ENCODE measurements around the gene ARSJ.
"Not testable (repeated sequence)": the region's sequence is repeated elsewhere in the genome, so short reads cannot be mapped to it uniquely, and the experiment has no call there.

Gene ARSJ

GRCh38 chr4:113979148-113979904, at the start of gene ARSJ:
TSS of gene ARSJ (minus strand) at chr4:113979647. CDS start at chr4:113978834, 813 bp downstream.
- DNase-seq = no peak

GRCh38 chr4:114028071-114028470, 48.6 kb upstream of the ARSJ start:
- no peak for DNase-seq

- no peak for DNase-seq
Measured at GRCh38 chr4:114027596-114027995, 48.1 kb upstream of the ARSJ start.

- DNase-seq = no peak
Measured at GRCh38 chr4:114026447-114026846, 47.0 kb upstream of the ARSJ start.

- DNase-seq = no peak
Measured at GRCh38 chr4:114025176-114025777, 45.8 kb upstream of the ARSJ start.

GRCh38 chr4:114021451-114021850, 42.0 kb upstream of the ARSJ start:
- DNase-seq = no peak

GRCh38 chr4:114019969-114020358, 40.5 kb upstream of the ARSJ start:
- DNase-seq = no peak

GRCh38 chr4:114019276-114019968, 40.0 kb upstream of the ARSJ start:
- no peak for DNase-seq

GRCh38 chr4:114017120-114017917, 37.9 kb upstream of the ARSJ start:
- no peak for DNase-seq

- no peak for DNase-seq
Measured at GRCh38 chr4:114015444-114015899, 36.0 kb upstream of the ARSJ start.

- DNase-seq = not testable (repeated sequence)
Measured at GRCh38 chr4:114013201-114013600, 33.8 kb upstream of the ARSJ start.

- DNase-seq = no peak
Measured at GRCh38 chr4:114012749-114013148, 33.3 kb upstream of the ARSJ start.

GRCh38 chr4:114005569-114006442, 26.4 kb upstream of the ARSJ start:
- DNase-seq = no peak

GRCh38 chr4:114004483-114005226, 25.2 kb upstream of the ARSJ start:
- peak; percentile 10 for DNase-seq

GRCh38 chr4:113998531-113998930, 19.1 kb upstream of the ARSJ start:
- DNase-seq = no peak

- DNase-seq = no peak
Measured at GRCh38 chr4:113998079-113998478, 18.6 kb upstream of the ARSJ start.

- no peak for DNase-seq
Measured at GRCh38 chr4:113997206-113997605, 17.8 kb upstream of the ARSJ start.

GRCh38 chr4:113996599-113997177, 17.2 kb upstream of the ARSJ start:
- no peak for DNase-seq

- no peak for DNase-seq
Measured at GRCh38 chr4:113993887-113994286, 14.4 kb upstream of the ARSJ start.

GRCh38 chr4:113990886-113991285, 11.4 kb upstream of the ARSJ start:
- DNase-seq = no peak

- no peak for DNase-seq
Measured at GRCh38 chr4:113987382-113987941, 8.0 kb upstream of the ARSJ start.

Measured in stimulated activated CD4-positive, alpha-beta T cell treated with anti-CD3 and anti-CD28 coated beads, Interleukin-1b, Interleukin-23, amount 100 ng/mL, for 48 hours (primary cell).